NCI-H82 (cell line): ENCODE results near the gene CYP17A1.
"Not testable (repeated sequence)": the region's sequence is repeated elsewhere in the genome, so short reads cannot be mapped to it uniquely, and the experiment has no call there.

ENCODE experiments used
- DNase-seq: peaks from one replicate; lab custom pipeline; 2025; lab: John Stamatoyannopoulos, UW

CYP17A1 gene

GRCh38 chr10:102835007-102835482 is 2.2 kb downstream of the CYP17A1 start:
- DNase-seq, result peak; percentile 92

GRCh38 chr10:102834143-102834542 is 3.1 kb downstream of the CYP17A1 start:
- peak; percentile 25 for DNase-seq

- DNase-seq, result no peak
Observed at GRCh38 chr10:102832987-102833386, 4.2 kb downstream of the CYP17A1 start.

- no peak for DNase-seq
Observed at GRCh38 chr10:102832248-102832647, 5.0 kb downstream of the CYP17A1 start.

GRCh38 chr10:102831322-102832071 is 5.7 kb downstream of the CYP17A1 start:
- DNase-seq, result no peak

- DNase-seq, result no peak
Observed at GRCh38 chr10:102827597-102827975, 9.6 kb downstream of the CYP17A1 start.

- DNase-seq, result no peak
Observed at GRCh38 chr10:102826148-102826796, 10.9 kb downstream of the CYP17A1 start.

- DNase-seq, result no peak
Observed at GRCh38 chr10:102824664-102825063, 12.5 kb downstream of the CYP17A1 start.

- no peak for DNase-seq
Observed at GRCh38 chr10:102822222-102822621, 15.0 kb downstream of the CYP17A1 start.

- DNase-seq, result not testable (repeated sequence)
Observed at GRCh38 chr10:102820008-102820407, 17.2 kb downstream of the CYP17A1 start.

- no peak for DNase-seq
Observed at GRCh38 chr10:102819054-102819453, 18.2 kb downstream of the CYP17A1 start.

GRCh38 chr10:102817175-102817574 is 20.0 kb downstream of the CYP17A1 start:
- no peak for DNase-seq

- no peak for DNase-seq
Observed at GRCh38 chr10:102815790-102816549, 21.2 kb downstream of the CYP17A1 start.

- no peak for DNase-seq
Observed at GRCh38 chr10:102814873-102815661, 22.1 kb downstream of the CYP17A1 start.

GRCh38 chr10:102814453-102814871 is 22.8 kb downstream of the CYP17A1 start:
- no peak for DNase-seq

GRCh38 chr10:102813734-102814452 is 23.3 kb downstream of the CYP17A1 start:
- DNase-seq, result no peak

- DNase-seq, result no peak
Observed at GRCh38 chr10:102813017-102813541, 24.1 kb downstream of the CYP17A1 start.

GRCh38 chr10:102812231-102812876 is 24.9 kb downstream of the CYP17A1 start:
- no peak for DNase-seq

GRCh38 chr10:102811346-102811745 is 25.9 kb downstream of the CYP17A1 start:
- DNase-seq, result no peak

- DNase-seq, result peak; percentile 11
Observed at GRCh38 chr10:102808380-102808779, 28.8 kb downstream of the CYP17A1 start.
